NT2/D1 (cell line): ENCODE measurements around the gene BCL7A.

Experiments used
- DNase-seq: peaks from one replicate; pipeline ENCODE4 v3.0.0-alpha.2; 2011; ENCODE audit warnings: low read depth, low spot score
- H3K27me3 ChIP-seq: 2 replicates; pipeline ENCODE4 v1.6.0; 2011; ENCODE audit warnings: mild to moderate bottlenecking; ENCODE audit not compliant: insufficient read length, insufficient read depth
- H3K36me3 ChIP-seq: 2 replicates; pipeline ENCODE4 v1.6.1; 2011; ENCODE audit warnings: mild to moderate bottlenecking, low read length, mixed read lengths; ENCODE audit not compliant: insufficient read depth, insufficient read length
- H3K4me1 ChIP-seq: 2 replicates; pipeline ENCODE4 v1.5.1; 2011; ENCODE audit not compliant: insufficient read depth, insufficient read length
- H3K4me3 ChIP-seq: 2 replicates; pipeline ENCODE4 v1.5.1; 2011; ENCODE audit warnings: low read depth; ENCODE audit not compliant: insufficient read length
- H3K9ac ChIP-seq: 2 replicates; pipeline ENCODE4 v1.6.0; 2011; ENCODE audit warnings: low read depth; ENCODE audit not compliant: insufficient read length
- H3K9me3 ChIP-seq: 2 replicates; pipeline ENCODE4 v1.5.1; 2011; ENCODE audit warnings: mild to moderate bottlenecking, low read length; ENCODE audit not compliant: insufficient read depth
- SUZ12 ChIP-seq: IDR thresholded peaks from 2 replicates; pipeline ENCODE4 v1.6.1; 2011; ENCODE audit not compliant: insufficient read length, insufficient read depth; ENCODE audit errors: extremely low read depth
- YY1 ChIP-seq: IDR thresholded peaks from 2 replicates; pipeline ENCODE4 v1.6.1; 2011; ENCODE audit not compliant: insufficient read length, insufficient read depth
- ZNF274 ChIP-seq: IDR thresholded peaks from 2 replicates; pipeline ENCODE4 v1.6.1; 2011; ENCODE audit warnings: mild to moderate bottlenecking, low read depth, low read length

The BCL7A gene

GRCh38 chr12:122087431-122088178 is 65.9 kb downstream of the BCL7A start:
- Histone ChIP-seq H3K9ac (no peak overlapping the region), H3K9me3 (no peaks in the 10 kb centered on the region), H3K4me3 (no peak overlapping the region), H3K27me3 (no peaks in the 10 kb centered on the region), H3K36me3 (peaks cover 60% of the 10 kb centered on the region), H3K4me1 (peaks cover 5% of the 10 kb centered on the region)
- DNase-seq = no peak
- no peak for TF ChIP-seq YY1
- TF ChIP-seq SUZ12 = no peak
- no peak for TF ChIP-seq ZNF274

GRCh38 chr12:122088179-122088810 is 66.6 kb downstream of the BCL7A start:
- no peak for DNase-seq
- Histone ChIP-seq H3K4me1 (peaks cover 5% of the 10 kb centered on the region), H3K9me3 (0 out of 2 replicates have a peak, but pooled peaks cover under 1% of the 10 kb centered on the region), H3K36me3 (peaks cover 57% of the 10 kb centered on the region), H3K9ac (no peak overlapping the region), H3K4me3 (no peak overlapping the region), H3K27me3 (no peaks in the 10 kb centered on the region)
- TF ChIP-seq ZNF274 = no peak
- TF ChIP-seq SUZ12 = no peak
- no peak for TF ChIP-seq YY1

- no peak overlapping the region for H3K9ac ChIP-seq
- H3K27me3 ChIP-seq = no peaks in the 10 kb centered on the region
- peaks cover 5% of the 10 kb centered on the region for H3K4me1 ChIP-seq
- H3K4me3 ChIP-seq = no peak overlapping the region
- H3K36me3 ChIP-seq = peaks cover 50% of the 10 kb centered on the region
- no peak for DNase-seq
- TF ChIP-seq SUZ12 (no peak), YY1 (no peak)
- H3K9me3 ChIP-seq = peaks cover 6% of the 10 kb centered on the region; the same call in 1 of the 2 replicates
These were observed 67.4 kb downstream of the BCL7A start for GRCh38 chr12:122089077-122089476.

GRCh38 chr12:122090759-122091515 is 69.3 kb downstream of the BCL7A start:
- H3K36me3 ChIP-seq = peaks cover 37% of the 10 kb centered on the region
- peaks cover 6% of the 10 kb centered on the region; the same call in 1 of the 2 replicates for H3K9me3 ChIP-seq
- peaks cover 12% of the 10 kb centered on the region for H3K4me1 ChIP-seq
- DNase-seq = no peak
- TF ChIP-seq SUZ12 (no peak), ZNF274 (no peak), YY1 (no peak)
- H3K4me3 ChIP-seq = no peak overlapping the region
- H3K9ac ChIP-seq = no peak overlapping the region
- H3K27me3 ChIP-seq = no peaks in the 10 kb centered on the region

GRCh38 chr12:122093098-122093883 is 71.6 kb downstream of the BCL7A start:
- H3K9ac ChIP-seq = no peak overlapping the region
- no peaks in the 10 kb centered on the region for H3K27me3 ChIP-seq
- no peak for DNase-seq
- peaks cover 17% of the 10 kb centered on the region for H3K36me3 ChIP-seq
- H3K4me3 ChIP-seq = no peak overlapping the region
- H3K9me3 ChIP-seq = peaks cover 6% of the 10 kb centered on the region; the same call in 1 of the 2 replicates
- TF ChIP-seq ZNF274 = no peak
- no peak for TF ChIP-seq YY1
- no peak for TF ChIP-seq SUZ12
- H3K4me1 ChIP-seq = peaks cover 6% of the 10 kb centered on the region

GRCh38 chr12:122094137-122094734 is 72.6 kb downstream of the BCL7A start:
- Histone ChIP-seq H3K9ac (no peak overlapping the region), H3K36me3 (peaks cover 12% of the 10 kb centered on the region), H3K4me1 (peaks cover 14% of the 10 kb centered on the region), H3K27me3 (no peaks in the 10 kb centered on the region), H3K9me3 (peaks cover 6% of the 10 kb centered on the region; the same call in 1 of the 2 replicates), H3K4me3 (no peak overlapping the region)
- TF ChIP-seq YY1 = no peak
- TF ChIP-seq ZNF274 = no peak
- no peak for TF ChIP-seq SUZ12
- no peak for DNase-seq
